ENCODE measurements around the gene LPP.

DNA sequence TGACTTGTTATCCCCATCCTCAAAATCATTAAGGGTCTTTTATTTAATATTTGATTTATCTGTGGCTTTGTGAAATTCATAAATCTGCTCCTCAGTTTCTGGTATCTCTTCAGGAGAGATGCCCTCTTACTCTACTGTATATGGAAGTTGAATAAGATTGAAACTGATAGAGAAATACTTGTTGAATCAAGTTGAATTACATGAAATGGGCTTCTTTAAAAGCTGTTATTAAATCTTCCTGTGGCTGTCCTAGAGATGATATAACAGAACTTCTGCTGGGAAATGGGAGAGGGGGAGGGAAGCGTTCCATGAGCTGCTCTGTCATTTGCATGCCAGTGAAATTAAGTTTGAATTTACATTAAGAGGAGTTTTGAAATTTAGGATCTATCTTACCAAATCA is 523.4 kb downstream of the LPP start:
- TF ChIP-seq, protein P1, sequence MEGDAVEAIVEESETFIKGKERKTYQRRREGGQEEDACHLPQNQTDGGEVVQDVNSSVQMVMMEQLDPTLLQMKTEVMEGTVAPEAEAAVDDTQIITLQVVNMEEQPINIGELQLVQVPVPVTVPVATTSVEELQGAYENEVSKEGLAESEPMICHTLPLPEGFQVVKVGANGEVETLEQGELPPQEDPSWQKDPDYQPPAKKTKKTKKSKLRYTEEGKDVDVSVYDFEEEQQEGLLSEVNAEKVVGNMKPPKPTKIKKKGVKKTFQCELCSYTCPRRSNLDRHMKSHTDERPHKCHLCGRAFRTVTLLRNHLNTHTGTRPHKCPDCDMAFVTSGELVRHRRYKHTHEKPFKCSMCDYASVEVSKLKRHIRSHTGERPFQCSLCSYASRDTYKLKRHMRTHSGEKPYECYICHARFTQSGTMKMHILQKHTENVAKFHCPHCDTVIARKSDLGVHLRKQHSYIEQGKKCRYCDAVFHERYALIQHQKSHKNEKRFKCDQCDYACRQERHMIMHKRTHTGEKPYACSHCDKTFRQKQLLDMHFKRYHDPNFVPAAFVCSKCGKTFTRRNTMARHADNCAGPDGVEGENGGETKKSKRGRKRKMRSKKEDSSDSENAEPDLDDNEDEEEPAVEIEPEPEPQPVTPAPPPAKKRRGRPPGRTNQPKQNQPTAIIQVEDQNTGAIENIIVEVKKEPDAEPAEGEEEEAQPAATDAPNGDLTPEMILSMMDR (optimal IDR thresholded peaks at IDR 0.05 in 1 of 3, IDR thresholded peaks at IDR 0.05 in 1 of 3, conservative IDR thresholded peaks at IDR 0.05 in 1 of 3; ENCODE audit: extremely low read depth in 1 of 3, insufficient read depth in 2 of 3, low read length in 3 of 3) = no peak
- no peak for TF ChIP-seq EZH2 (IDR thresholded peaks at IDR 0.05; ENCODE audit: low read length)

Measured in keratinocyte (primary cell).